Measurements from ENCODE around the gene CAMK1D.

CAMK1D gene

GRCh38 chr10:12602521-12602920 lies 253.2 kb downstream of the CAMK1D start:
- no peak for DNase-seq

- DNase-seq = no peak
Measured at GRCh38 chr10:12603766-12604470, 254.6 kb downstream of the CAMK1D start.

GRCh38 chr10:12605580-12606405 lies 256.4 kb downstream of the CAMK1D start:
- DNase-seq = peak; percentile 67

GRCh38 chr10:12606461-12606860 lies 257.1 kb downstream of the CAMK1D start:
- DNase-seq = no peak

GRCh38 chr10:12608761-12609160 lies 259.4 kb downstream of the CAMK1D start:
- no peak for DNase-seq

- DNase-seq = no peak
Measured at GRCh38 chr10:12609435-12609834, 260.1 kb downstream of the CAMK1D start.

GRCh38 chr10:12613136-12613535 lies 263.8 kb downstream of the CAMK1D start:
- no peak for DNase-seq

- DNase-seq = no peak
Measured at GRCh38 chr10:12614177-12614995, 265.0 kb downstream of the CAMK1D start.

- DNase-seq = no peak
Measured at GRCh38 chr10:12615296-12616220, 266.2 kb downstream of the CAMK1D start.

GRCh38 chr10:12617191-12618175 lies 268.1 kb downstream of the CAMK1D start:
- DNase-seq = no peak

- no peak for DNase-seq
Measured at GRCh38 chr10:12622016-12622415, 272.7 kb downstream of the CAMK1D start.

GRCh38 chr10:12622691-12623090 lies 273.3 kb downstream of the CAMK1D start:
- DNase-seq = no peak

- DNase-seq = no peak
Measured at GRCh38 chr10:12625393-12626023, 276.2 kb downstream of the CAMK1D start.

- no peak for DNase-seq
Measured at GRCh38 chr10:12628153-12628552, 278.8 kb downstream of the CAMK1D start.

- DNase-seq = no peak
Measured at GRCh38 chr10:12628964-12629766, 279.8 kb downstream of the CAMK1D start.

GRCh38 chr10:12629767-12630165 lies 280.4 kb downstream of the CAMK1D start:
- no peak for DNase-seq

- DNase-seq = no peak
Measured at GRCh38 chr10:12631216-12631615, 281.9 kb downstream of the CAMK1D start.

GRCh38 chr10:12631787-12632562 lies 282.6 kb downstream of the CAMK1D start:
- no peak for DNase-seq

Measured in hematopoietic multipotent progenitor cell treated with erythropoietin and hydrocortisone succinate and interleukin-3 and kit ligand, for 4 days (in vitro differentiated cells).